Mesenchymal stem cell (in vitro differentiated cells and primary cell): ENCODE results near the gene MAL.

Source experiments
- DNase-seq: peaks from one replicate; pipeline ENCODE4 v3.0.0-alpha.2; 2013
- H2AFZ ChIP-seq: one replicate; pipeline ENCODE4 v1.6.1; 2013; ENCODE audit warnings: low read depth, mild to moderate bottlenecking, control low read depth, inconsistent platforms, low read length, moderate library complexity
- H2AK5ac ChIP-seq: 2 replicates; pipeline ENCODE4 v1.6.1; 2013; ENCODE audit warnings: low read length, moderate library complexity, mild to moderate bottlenecking, inconsistent platforms; ENCODE audit not compliant: severe bottlenecking
- H2BK120ac ChIP-seq: one replicate; pipeline ENCODE4 v1.6.1; 2013; ENCODE audit warnings: low read depth, mild to moderate bottlenecking, inconsistent platforms, low read length, moderate library complexity
- H2BK12ac ChIP-seq, 2 experiments: one replicate each; pipeline ENCODE4 v1.6.1; 2013; ENCODE audit warnings: inconsistent platforms in 2 of 2, low read length in 2 of 2, mild to moderate bottlenecking in 2 of 2, moderate library complexity in 2 of 2, control low read depth in 1 of 2
- H2BK15ac ChIP-seq: one replicate; pipeline ENCODE4 v1.6.1; 2013; ENCODE audit warnings: mild to moderate bottlenecking, low read depth, inconsistent platforms; ENCODE audit not compliant: poor library complexity, severe bottlenecking
- H2BK5ac ChIP-seq: 2 replicates; pipeline ENCODE4 v1.6.1; 2013; ENCODE audit warnings: low read depth, mild to moderate bottlenecking, low read length, control low read depth, inconsistent platforms; ENCODE audit not compliant: poor library complexity, severe bottlenecking
- H3K14ac ChIP-seq, 2 experiments: one replicate each; pipeline ENCODE4 v1.6.1; 2013; ENCODE audit warnings: inconsistent platforms in 2 of 2, low read length in 2 of 2, control low read depth in 1 of 2, mild to moderate bottlenecking in 1 of 2, moderate library complexity in 1 of 2
- H3K18ac ChIP-seq, 2 experiments: one replicate each; pipeline ENCODE4 v1.6.1; 2013; ENCODE audit warnings: inconsistent platforms in 2 of 2, low read length in 2 of 2, control low read depth in 1 of 2, low read depth in 1 of 2, mild to moderate bottlenecking in 1 of 2
- H3K23ac ChIP-seq, 2 experiments: one replicate each; pipeline ENCODE4 v1.6.1; 2013; ENCODE audit warnings: inconsistent platforms in 2 of 2, low read length in 2 of 2, mild to moderate bottlenecking in 2 of 2, moderate library complexity in 2 of 2, control low read depth in 1 of 2
- H3K27ac ChIP-seq: 2 replicates; pipeline ENCODE4 v1.5.1; 2013; ENCODE audit warnings: mild to moderate bottlenecking, moderate library complexity, low read length, control low read depth, inconsistent platforms; ENCODE audit not compliant: poor library complexity, severe bottlenecking
- H3K27me3 ChIP-seq, 2 experiments: 2 replicates each; pipeline versions ENCODE4 v1.6.1 to v1.7.0; 2013; ENCODE audit warnings: low read length in 2 of 2, mild to moderate bottlenecking in 2 of 2, moderate library complexity in 2 of 2, control low read depth in 1 of 2, inconsistent platforms in 1 of 2; ENCODE audit not compliant: control insufficient read depth in 1 of 2, insufficient read depth in 1 of 2
- H3K36me3 ChIP-seq, 2 experiments: 2 replicates each; pipeline versions ENCODE4 v1.6.1 to v1.7.0; 2013; ENCODE audit warnings: low read length in 2 of 2, control low read depth in 1 of 2, inconsistent platforms in 1 of 2, low read depth in 1 of 2, mild to moderate bottlenecking in 1 of 2; ENCODE audit not compliant: insufficient read depth in 2 of 2, control insufficient read depth in 1 of 2
- H3K4ac ChIP-seq, 2 experiments: one replicate each; pipeline ENCODE4 v1.6.1; 2013; ENCODE audit warnings: inconsistent platforms in 2 of 2, low read length in 2 of 2, mild to moderate bottlenecking in 2 of 2, moderate library complexity in 2 of 2, control low read depth in 1 of 2, low read depth in 1 of 2
- H3K4me1 ChIP-seq: 2 replicates; pipeline ENCODE4 v1.6.1; 2013; ENCODE audit warnings: low read depth, low read length, control low read depth; ENCODE audit not compliant: control insufficient read depth, insufficient read depth
- H3K4me2 ChIP-seq: 2 replicates; pipeline ENCODE4 v1.6.1; 2013; ENCODE audit warnings: low read length, mild to moderate bottlenecking, inconsistent platforms; ENCODE audit not compliant: poor library complexity, severe bottlenecking
- H3K4me3 ChIP-seq, 2 experiments: 2 replicates each; pipeline versions ENCODE4 v1.5.1 to v1.7.0; 2013; ENCODE audit warnings: low read length in 2 of 2, mild to moderate bottlenecking in 2 of 2, control low read depth in 1 of 2, low read depth in 1 of 2; ENCODE audit not compliant: insufficient read depth in 1 of 2
- H3K79me1 ChIP-seq: replicated peaks from 2 replicates; pipeline ENCODE4 v1.6.1; 2013; ENCODE audit warnings: mild to moderate bottlenecking, control low read depth, low read length, inconsistent platforms; ENCODE audit not compliant: poor library complexity, severe bottlenecking
- H3K9ac ChIP-seq: 2 replicates; pipeline ENCODE4 v1.7.0; 2013; ENCODE audit warnings: mild to moderate bottlenecking, low read length, moderate library complexity
- H3K9me3 ChIP-seq: 2 replicates; pipeline ENCODE4 v1.7.0; 2013; ENCODE audit warnings: mild to moderate bottlenecking, low read length; ENCODE audit not compliant: control insufficient read depth
- H4K8ac ChIP-seq: one replicate; pipeline ENCODE4 v1.6.1; 2013; ENCODE audit warnings: inconsistent platforms, mild to moderate bottlenecking, low read length, moderate library complexity
- H4K91ac ChIP-seq: one replicate; pipeline ENCODE4 v1.6.1; 2013; ENCODE audit warnings: mild to moderate bottlenecking, low read length, inconsistent platforms
- WGBS: methylation state at CpG from one replicate; pipeline ENCODE4 v1.1.7; 2013; ENCODE audit warnings: mixed read lengths; 5-methylcytosine and 5-hydroxymethylcytosine counted together

The MAL gene

GRCh38 chr2:95077861-95078603 is 52.5 kb downstream of the MAL start:
- peaks cover 7% of the 10 kb centered on the region for H3K4me1 ChIP-seq
- no peak for DNase-seq
- no peak overlapping the region for H2AFZ ChIP-seq
- no peaks in the 10 kb centered on the region for H3K9me3 ChIP-seq
- peaks cover 56 to 64% of the 10 kb centered on the region in 2 experiments for H3K27me3 ChIP-seq
- no peaks in the 10 kb centered on the region for H3K79me1 ChIP-seq
- 73% methylated on average over 10 of the region's 10 CpGs for WGBS
- no peak overlapping the region for H2AK5ac ChIP-seq
- no peak overlapping the region for H3K23ac ChIP-seq
- H3K27ac ChIP-seq, result no peak overlapping the region
- H2BK12ac ChIP-seq, result no peak overlapping the region
- no peak overlapping the region for H3K18ac ChIP-seq
- H3K4me3 ChIP-seq, result no peak overlapping the region
- no peaks in the 10 kb centered on the region for H3K36me3 ChIP-seq
- H4K8ac ChIP-seq, result no peak overlapping the region
- no peak overlapping the region for H3K14ac ChIP-seq
- H3K9ac ChIP-seq, result no peak overlapping the region
- H2BK5ac ChIP-seq, result no peak overlapping the region
- H4K91ac ChIP-seq, result no peak overlapping the region
- no peak overlapping the region for H3K4me2 ChIP-seq
- H2BK15ac ChIP-seq, result no peak overlapping the region
- H2BK120ac ChIP-seq, result no peak overlapping the region
- no peak overlapping the region for H3K4ac ChIP-seq

- Histone ChIP-seq H3K4me1 (peaks cover 7% of the 10 kb centered on the region), H3K27ac (no peak overlapping the region), H2BK120ac (no peak overlapping the region), H4K91ac (no peak overlapping the region), H2BK5ac (no peak overlapping the region), H3K18ac (no peak overlapping the region), H3K4me3 (no peak overlapping the region), H2AFZ (no peak overlapping the region), H2BK12ac (no peak overlapping the region), H3K4me2 (no peak overlapping the region), H3K9ac (no peak overlapping the region), H2AK5ac (no peak overlapping the region), H3K4ac (no peak overlapping the region), H3K9me3 (no peaks in the 10 kb centered on the region), H3K23ac (no peak overlapping the region), H2BK15ac (no peak overlapping the region), H3K79me1 (no peaks in the 10 kb centered on the region), H3K36me3 (peaks cover 0 to 4% of the 10 kb centered on the region in 2 experiments), H4K8ac (no peak overlapping the region), H3K14ac (no peak overlapping the region), H3K27me3 (peaks cover 45 to 51% of the 10 kb centered on the region in 2 experiments)
- peak; percentile 6 for DNase-seq
- WGBS, result 28% methylated on average over 7 of the region's 7 CpGs
Measured at GRCh38 chr2:95079199-95079683, 53.7 kb downstream of the MAL start.

GRCh38 chr2:95082477-95082876 is 57.0 kb downstream of the MAL start:
- no peak overlapping the region for H3K4me3 ChIP-seq
- H4K8ac ChIP-seq, result no peak overlapping the region
- no peak overlapping the region for H2AFZ ChIP-seq
- H3K23ac ChIP-seq, result no peak overlapping the region
- H3K79me1 ChIP-seq, result peaks cover under 1% of the 10 kb centered on the region
- no peak overlapping the region for H2BK5ac ChIP-seq
- H3K4ac ChIP-seq, result no peak overlapping the region
- peaks cover 15 to 31% of the 10 kb centered on the region in 2 experiments for H3K36me3 ChIP-seq
- no peak overlapping the region for H3K18ac ChIP-seq
- H3K27ac ChIP-seq, result no peak overlapping the region
- no peak overlapping the region for H3K4me2 ChIP-seq
- H3K4me1 ChIP-seq, result no peaks in the 10 kb centered on the region
- no peak for DNase-seq
- H3K9ac ChIP-seq, result no peak overlapping the region
- no peak overlapping the region for H4K91ac ChIP-seq
- H2BK15ac ChIP-seq, result no peak overlapping the region
- no peak overlapping the region for H2AK5ac ChIP-seq
- no peak overlapping the region for H2BK12ac ChIP-seq
- H3K27me3 ChIP-seq, result peaks cover 20% of the 10 kb centered on the region in 2 experiments
- WGBS, result 100% methylated on average over 1 of the region's 2 CpGs
- H2BK120ac ChIP-seq, result no peak overlapping the region
- no peak overlapping the region for H3K14ac ChIP-seq
- no peaks in the 10 kb centered on the region for H3K9me3 ChIP-seq

GRCh38 chr2:95086017-95086416 is 60.5 kb downstream of the MAL start:
- Histone ChIP-seq H2AFZ (no peak overlapping the region), H2AK5ac (no peak overlapping the region), H3K27me3 (no peaks in the 10 kb centered on the region), H3K27ac (no peak overlapping the region), H4K91ac (no peak overlapping the region), H3K79me1 (peaks cover 14% of the 10 kb centered on the region), H4K8ac (no peak overlapping the region), H3K23ac (no peak overlapping the region), H2BK120ac (no peak overlapping the region), H2BK5ac (no peak overlapping the region), H3K9me3 (no peaks in the 10 kb centered on the region), H2BK15ac (no peak overlapping the region), H3K18ac (no peak overlapping the region), H3K36me3 (peaks cover 30 to 59% of the 10 kb centered on the region in 2 experiments), H2BK12ac (no peak overlapping the region), H3K4ac (no peak overlapping the region), H3K14ac (no peak overlapping the region), H3K9ac (no peak overlapping the region), H3K4me3 (no peak overlapping the region), H3K4me1 (no peaks in the 10 kb centered on the region), H3K4me2 (no peak overlapping the region)
- DNase-seq, result no peak
- WGBS, result 92% methylated on average over 1 of the region's 1 CpG
